GM12892 (cell line): ENCODE data around the gene SMG9.

Experiments
- DNase-seq: peaks from one replicate; pipeline ENCODE4 v3.0.0; 2011; ENCODE audit not compliant: insufficient read length
- FAIRE-seq: peaks from 2 replicates; lab custom pipeline; 2011; peaks lifted over from hg19 to GRCh38; lab: Jason Lieb, UNC
- POLR2A ChIP-seq: IDR thresholded peaks from 2 replicates; pipeline ENCODE4 v1.6.1; 2011; ENCODE audit warnings: low read depth, low read length, control low read depth
- POLR2AphosphoS5 ChIP-seq: IDR thresholded peaks from 2 replicates; pipeline ENCODE4 v1.6.1; 2011; ENCODE audit warnings: low read depth, low read length, control low read depth
- TAF1 ChIP-seq: IDR thresholded peaks from 2 replicates; pipeline ENCODE4 v1.6.1; 2011; ENCODE audit warnings: low read depth, mild to moderate bottlenecking, control low read depth, low read length, borderline replicate concordance

The SMG9 gene

DNA sequence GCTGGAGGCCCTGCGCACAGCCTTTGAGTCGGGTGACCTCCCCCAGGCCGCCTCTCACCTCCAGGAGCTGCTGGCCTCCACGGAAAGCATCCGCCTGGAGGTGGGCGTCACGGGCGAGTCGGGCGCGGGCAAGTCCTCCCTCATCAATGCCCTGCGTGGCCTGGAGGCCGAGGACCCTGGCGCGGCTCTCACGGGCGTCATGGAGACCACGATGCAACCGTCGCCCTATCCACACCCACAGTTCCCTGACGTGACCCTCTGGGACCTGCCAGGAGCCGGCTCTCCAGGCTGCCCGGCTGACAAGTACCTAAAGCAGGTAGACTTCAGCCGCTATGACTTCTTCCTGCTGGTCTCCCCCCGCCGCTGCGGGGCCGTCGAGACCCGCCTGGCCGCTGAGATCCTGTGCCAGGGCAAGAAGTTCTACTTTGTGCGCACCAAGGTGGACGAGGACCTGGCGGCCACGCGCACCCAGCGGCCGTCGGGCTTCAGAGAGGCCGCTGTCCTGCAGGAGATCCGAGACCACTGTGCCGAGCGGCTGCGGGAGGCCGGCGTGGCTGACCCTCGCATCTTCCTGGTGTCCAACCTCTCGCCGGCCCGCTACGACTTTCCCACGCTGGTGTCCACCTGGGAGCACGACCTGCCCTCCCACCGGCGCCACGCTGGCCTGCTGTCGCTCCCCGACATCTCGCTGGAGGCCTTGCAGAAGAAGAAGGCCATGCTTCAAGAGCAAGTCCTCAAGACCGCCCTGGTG is 36.0 kb downstream of the SMG9 start:
- no peak for FAIRE-seq
- TF ChIP-seq POLR2A (no peak), TAF1 (no peak), POLR2AphosphoS5 (no peak)
- no peak for DNase-seq

DNA sequence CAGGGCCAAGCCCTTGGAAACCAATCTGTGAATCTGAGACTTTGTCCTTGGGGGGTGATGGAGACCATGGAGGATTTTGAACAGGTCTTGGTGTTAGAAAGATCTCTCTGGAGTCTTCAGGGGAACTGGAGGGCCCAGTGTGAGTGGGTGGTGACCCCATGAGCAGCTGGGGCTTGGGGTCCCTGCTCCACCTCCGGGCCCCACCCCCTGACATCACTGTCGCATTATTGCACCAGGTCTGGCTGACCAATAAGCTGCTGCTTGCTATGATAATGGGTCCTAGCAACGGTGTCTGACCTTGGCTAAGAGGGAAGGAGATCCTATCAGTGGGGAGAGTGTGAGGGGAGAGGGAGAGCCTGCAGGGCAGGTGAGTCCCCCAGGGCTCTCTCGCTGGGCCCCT is 39.0 kb downstream of the SMG9 start, which contains the start of gene IRGC:
TSS of gene IRGC (plus strand) at position 301 of the 400 bp plus-strand sequence. CDS start 2,483 bp downstream, outside the sequence.
- TF ChIP-seq TAF1 = no peak
- TF ChIP-seq POLR2AphosphoS5 = no peak
- no peak for TF ChIP-seq POLR2A
- DNase-seq = no peak
- no peak for FAIRE-seq

DNA sequence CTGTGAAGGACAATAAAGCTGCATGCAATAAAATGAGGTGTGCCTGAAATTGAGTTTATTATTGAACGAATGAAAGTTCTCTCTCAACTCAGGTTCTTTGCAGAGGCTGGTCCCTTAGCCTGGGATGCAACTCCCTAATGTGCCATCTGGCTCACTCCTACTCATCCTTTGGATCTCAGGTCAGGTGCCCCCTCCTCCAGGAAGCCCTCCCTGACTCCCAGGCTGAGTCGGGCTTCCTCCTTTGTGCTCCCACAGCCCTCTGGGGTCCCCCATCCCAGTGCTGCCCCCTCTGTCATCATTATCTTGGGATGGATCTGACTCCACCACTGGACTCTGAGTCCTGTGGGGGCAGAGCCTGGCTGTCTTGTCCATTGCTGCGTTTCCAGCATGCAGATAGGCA is 41.6 kb downstream of the SMG9 start:
- FAIRE-seq (no peak), DNase-seq (no peak)
- no peak for TF ChIP-seq POLR2A
- TF ChIP-seq POLR2AphosphoS5 = no peak
- TF ChIP-seq TAF1 = no peak

GRCh38 chr19:43711751-43712355 is 42.9 kb downstream of the SMG9 start:
- no peak for DNase-seq
- TF ChIP-seq TAF1 = no peak
- no peak for TF ChIP-seq POLR2AphosphoS5
- no peak for TF ChIP-seq POLR2A
- no peak for FAIRE-seq

DNA sequence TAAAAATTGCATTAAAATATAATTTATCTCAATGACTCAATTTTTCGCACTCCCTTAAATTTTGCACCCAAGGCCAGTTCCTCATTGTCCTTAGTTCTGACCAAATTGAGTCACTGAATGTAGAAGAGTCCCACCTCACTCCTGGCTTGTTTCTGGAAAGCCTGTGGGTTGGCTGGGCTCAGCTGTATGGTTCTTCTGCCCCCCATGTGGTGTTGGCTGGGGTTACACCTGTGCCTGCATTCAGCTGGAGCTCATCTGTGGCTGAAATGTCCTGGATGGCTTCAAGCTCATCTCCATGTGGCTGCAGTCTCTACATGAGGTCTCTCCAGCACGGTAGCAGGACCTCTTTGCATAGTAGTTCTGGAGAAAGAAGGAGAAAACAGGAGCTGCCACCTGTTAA is 46.0 kb downstream of the SMG9 start:
- DNase-seq = no peak
- TF ChIP-seq TAF1 (no peak), POLR2AphosphoS5 (no peak), POLR2A (no peak)
- FAIRE-seq = no peak

DNA sequence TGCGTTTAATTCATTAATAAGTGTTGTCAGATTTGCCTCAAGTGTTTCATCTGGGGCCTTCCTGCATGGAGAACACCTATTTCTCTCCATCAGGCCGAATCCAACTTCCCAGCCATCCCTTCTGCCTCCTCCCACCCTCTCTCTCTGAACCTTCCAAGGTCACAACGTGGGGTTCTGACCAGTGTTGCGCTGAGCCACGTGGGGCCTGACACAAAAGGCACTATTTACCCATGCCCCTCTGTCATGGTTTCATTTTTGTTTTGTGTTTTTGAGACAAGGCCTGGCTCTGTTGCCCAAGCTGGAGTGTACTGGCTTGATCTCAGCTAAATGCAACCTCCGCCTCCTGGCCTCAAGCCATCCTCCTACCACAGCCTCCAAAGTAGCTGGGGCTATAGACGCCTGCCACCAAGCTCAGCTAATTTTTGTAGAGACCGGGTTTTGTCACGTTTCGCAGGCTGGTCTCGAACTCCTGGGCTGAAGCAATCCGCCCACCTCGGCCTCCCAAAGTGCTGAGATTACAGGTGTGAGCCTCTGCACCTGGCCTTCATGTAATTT is 47.5 kb downstream of the SMG9 start:
- no peak for FAIRE-seq
- no peak for DNase-seq

DNA sequence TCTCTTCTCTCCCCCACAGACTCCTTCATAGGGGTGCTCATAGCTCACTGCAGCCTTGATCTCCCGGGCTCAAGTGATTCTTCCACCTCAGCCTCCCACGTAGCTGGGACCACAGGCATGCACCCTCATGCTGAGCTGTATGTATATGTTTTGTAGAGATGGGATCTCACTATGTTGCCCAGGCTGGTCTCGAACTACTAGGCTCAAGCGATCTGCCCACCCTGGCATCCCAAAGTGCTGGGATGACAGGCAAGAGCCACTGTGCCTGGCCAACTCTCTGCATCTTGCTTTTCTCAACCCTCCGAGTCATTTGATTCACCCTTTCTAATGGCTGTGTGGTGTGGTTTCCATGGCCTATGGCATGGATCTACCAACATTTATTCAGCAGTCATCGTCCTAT is 49.0 kb downstream of the SMG9 start:
- DNase-seq = no peak
- FAIRE-seq = no peak
- TF ChIP-seq POLR2AphosphoS5 (no peak), TAF1 (no peak), POLR2A (no peak)

More for the DNA sequence above, 47.5 kb downstream of the SMG9 start:
- no peak for TF ChIP-seq POLR2A
- TF ChIP-seq TAF1 = no peak
- no peak for TF ChIP-seq POLR2AphosphoS5

DNA sequence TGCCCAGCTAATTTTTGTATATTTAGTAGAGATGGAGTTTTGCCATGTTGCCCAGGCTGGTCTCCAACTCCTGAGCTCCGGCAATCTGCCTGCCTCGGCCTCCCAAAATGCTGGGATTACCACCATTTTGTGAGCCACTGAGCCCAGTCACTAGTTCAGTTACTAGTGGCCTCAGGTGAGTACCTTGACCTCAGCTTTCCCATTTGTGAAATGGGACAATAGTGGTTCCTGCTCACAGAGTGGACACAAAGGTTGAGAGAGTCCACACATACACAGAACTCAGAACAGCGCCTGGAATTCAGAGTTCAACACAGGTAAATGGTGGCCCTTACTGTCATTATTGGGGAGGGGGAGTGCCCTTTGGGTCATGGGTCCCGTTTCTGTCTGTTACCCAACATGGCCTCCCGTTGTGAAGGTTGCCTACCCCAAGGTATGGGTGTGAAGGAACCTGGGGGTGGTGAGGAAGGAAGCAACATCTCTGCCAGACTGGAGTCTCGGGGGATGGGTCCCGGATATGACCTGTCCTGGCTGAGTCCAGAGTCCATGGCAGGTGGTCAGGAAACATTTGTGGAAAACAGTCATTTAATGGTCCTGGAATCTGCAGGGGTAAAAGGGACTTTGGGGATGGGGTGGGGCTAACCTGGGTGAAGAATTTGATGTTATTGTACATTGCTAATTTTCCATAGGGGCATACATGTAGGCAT is 50.6 kb downstream of the SMG9 start:
- no peak for DNase-seq
- no peak for TF ChIP-seq POLR2A
- TF ChIP-seq POLR2AphosphoS5 = no peak
- no peak for TF ChIP-seq TAF1
- no peak for FAIRE-seq

- TF ChIP-seq POLR2A = no peak
- no peak for TF ChIP-seq POLR2AphosphoS5
- no peak for TF ChIP-seq TAF1
- no peak for FAIRE-seq
- no peak for DNase-seq
These were observed 54.3 kb downstream of the SMG9 start for GRCh38 chr19:43700395-43701000.

DNA sequence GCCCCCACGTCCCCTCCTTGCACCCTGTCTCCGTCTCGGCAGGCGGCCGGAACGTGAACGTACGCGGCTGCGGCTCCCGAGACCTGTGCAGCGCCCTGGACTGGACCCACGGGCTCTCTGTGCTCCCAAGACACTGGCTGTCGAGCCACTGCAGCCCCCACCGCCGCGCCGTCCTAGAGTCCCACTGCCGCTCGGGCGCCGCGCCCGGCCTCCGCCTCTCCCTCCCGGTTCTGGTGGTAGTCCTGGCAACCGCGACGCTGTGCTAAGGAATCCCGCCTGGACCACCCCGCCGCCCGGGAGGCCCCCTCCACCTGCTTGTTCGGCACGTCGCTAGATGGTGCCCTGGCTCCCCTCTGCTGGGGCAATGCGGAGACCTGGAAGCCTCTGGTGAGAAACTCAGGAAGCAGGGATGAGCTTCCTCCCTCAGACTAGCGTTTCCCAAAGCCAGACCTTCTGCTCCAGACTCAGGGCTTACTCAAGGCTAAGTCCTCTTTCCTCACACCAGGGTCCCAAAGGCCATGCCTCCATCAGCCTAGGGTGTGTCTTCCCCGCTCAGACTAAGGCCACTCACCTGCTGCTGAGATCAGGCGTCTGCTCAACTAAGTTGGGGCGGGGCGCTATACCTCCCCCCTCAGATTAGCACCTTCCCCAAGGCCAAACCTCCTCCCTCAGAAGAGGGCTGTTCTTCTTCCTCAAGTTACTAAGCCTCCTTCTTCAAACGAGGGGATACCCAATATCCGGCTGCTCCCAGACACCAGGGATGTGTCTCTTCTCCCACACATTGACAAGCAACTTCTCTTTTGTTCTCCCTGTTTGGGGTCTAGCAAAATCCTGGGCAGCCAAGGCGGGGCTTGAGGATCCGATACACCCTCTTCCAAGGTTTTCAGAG is 55.0 kb downstream of the SMG9 start:
- FAIRE-seq (no peak), DNase-seq (no peak)
- no peak for TF ChIP-seq TAF1

DNA sequence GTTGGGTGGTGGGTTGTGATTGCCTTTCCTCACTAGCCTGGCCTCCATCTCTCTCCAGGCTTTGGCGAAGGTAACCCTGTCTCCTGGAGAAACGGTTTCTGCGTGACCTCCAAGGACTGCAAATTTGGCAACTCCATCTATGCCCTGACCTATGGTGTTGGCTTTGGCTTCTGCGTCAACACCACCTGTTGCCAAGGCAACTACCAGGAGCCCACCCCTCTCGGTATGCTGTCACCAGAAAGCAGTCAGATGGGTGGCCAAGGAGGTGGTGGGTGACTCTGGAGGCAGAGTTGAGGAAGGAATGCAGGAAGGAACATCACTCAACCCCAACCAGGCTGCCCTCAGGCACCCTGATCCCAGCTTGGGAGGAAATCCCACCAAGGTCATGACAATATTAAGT is 57.5 kb downstream of the SMG9 start:
- no peak for TF ChIP-seq TAF1
- no peak for TF ChIP-seq POLR2A
- TF ChIP-seq POLR2AphosphoS5 = no peak
- no peak for DNase-seq
- no peak for FAIRE-seq
